Cardiac fibroblast (primary cell): Measurements from ENCODE around the gene PRICKLE2.

Source experiments
- DNase-seq, 2 donors: peaks; one replicate each; pipeline versions ENCODE4 v3.0.0 to v3.0.0-alpha.2; 2010; ENCODE audit warnings: low read depth in 2 of 2
- H3K4me3 ChIP-seq, 2 donors: replicated peaks in 1 of 2; 1 replicate in 1 of 2; 2 replicates in 1 of 2; pipeline ENCODE4 v1.5.1; 2011; ENCODE audit warnings: low read depth in 2 of 2, low read length in 2 of 2, mild to moderate bottlenecking in 2 of 2, moderate library complexity in 1 of 2
- CTCF ChIP-seq: IDR thresholded peaks from one replicate; pipeline ENCODE4 v1.5.1; 2011; ENCODE audit warnings: low read depth, mild to moderate bottlenecking, low read length, inconsistent platforms

PRICKLE2 gene

GRCh38 chr3:64055076-64055475, 170.2 kb downstream of the PRICKLE2 start:
- DNase-seq: no peak
- no peak for TF ChIP-seq CTCF
- H3K4me3 ChIP-seq: no peak overlapping the region

- DNase-seq: no peak
- TF ChIP-seq CTCF: no peak
- no peak overlapping the region for H3K4me3 ChIP-seq
Observed at GRCh38 chr3:64054488-64054887, 170.8 kb downstream of the PRICKLE2 start.

GRCh38 chr3:64053581-64053980, 171.7 kb downstream of the PRICKLE2 start:
- DNase-seq: no peak
- TF ChIP-seq CTCF: no peak
- H3K4me3 ChIP-seq: no peak overlapping the region

- H3K4me3 ChIP-seq: no peak overlapping the region
- no peak for TF ChIP-seq CTCF
- no peak for DNase-seq
Observed at GRCh38 chr3:64053117-64053516, 172.1 kb downstream of the PRICKLE2 start.

GRCh38 chr3:64049832-64050231, 175.4 kb downstream of the PRICKLE2 start:
- no peak overlapping the region for H3K4me3 ChIP-seq
- DNase-seq: no peak
- no peak for TF ChIP-seq CTCF

GRCh38 chr3:64049136-64049535, 176.1 kb downstream of the PRICKLE2 start:
- peak in 1 of 2 donors; percentile 86 for DNase-seq

More at GRCh38 chr3:64049136-64049535, 176.1 kb downstream of the PRICKLE2 start:
- no peak overlapping the region for H3K4me3 ChIP-seq
- TF ChIP-seq CTCF: no peak
